NCI-H2029 treated with DMSO at 0.1 percent for 48 hours (cell line): ENCODE data around the gene EYS.
"Not testable (repeated sequence)": the region's sequence is repeated elsewhere in the genome, so short reads cannot be mapped to it uniquely, and the experiment has no call there.

Experiments used
- DNase-seq: peaks from one replicate; lab custom pipeline; 2025; lab: John Stamatoyannopoulos, UW

The EYS gene

DNA sequence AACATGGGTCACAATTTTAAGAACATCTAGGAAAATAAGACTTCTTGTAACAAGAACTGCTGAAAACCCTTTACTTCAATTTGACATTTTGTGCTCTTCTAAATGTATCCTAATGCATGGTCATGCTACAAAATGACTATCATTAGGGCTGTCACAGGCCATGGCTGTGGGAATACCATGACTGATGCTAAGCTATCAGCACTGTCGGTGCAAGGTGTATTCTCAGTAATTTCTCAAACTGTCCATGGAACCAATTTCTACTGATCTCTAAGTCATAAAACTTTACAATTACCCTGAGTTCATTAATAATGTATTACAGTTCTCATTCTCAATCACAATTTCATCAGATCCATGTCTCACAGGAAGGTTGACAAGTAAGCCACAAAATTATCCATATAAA is 625.3 kb downstream of the EYS start:
- no peak for DNase-seq

- DNase-seq: no peak
Measured at GRCh38 chr6:65075705-65076230, 631.3 kb downstream of the EYS start.

DNA sequence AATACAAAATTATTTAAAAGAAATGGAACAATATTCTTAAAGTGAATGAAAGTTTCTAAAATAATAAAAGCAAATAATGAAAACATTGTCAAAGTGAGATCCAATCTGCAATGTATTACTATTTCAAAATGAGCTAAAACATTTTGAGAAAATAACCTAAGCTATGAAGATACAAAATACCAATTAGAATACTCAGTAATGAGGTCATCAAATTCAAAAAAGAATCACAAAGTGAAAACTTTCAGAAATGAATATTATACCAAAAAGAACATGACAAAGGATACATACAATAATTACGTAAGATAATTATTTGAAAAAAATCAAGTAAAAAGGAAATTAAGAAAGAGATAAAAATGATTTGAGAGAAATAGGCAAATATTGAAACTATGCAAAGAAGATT is 634.5 kb downstream of the EYS start:
- DNase-seq: no peak

GRCh38 chr6:65071480-65071879 is 635.5 kb downstream of the EYS start:
- no peak for DNase-seq

- no peak for DNase-seq
Measured at GRCh38 chr6:65064844-65065243, 642.2 kb downstream of the EYS start.

DNA sequence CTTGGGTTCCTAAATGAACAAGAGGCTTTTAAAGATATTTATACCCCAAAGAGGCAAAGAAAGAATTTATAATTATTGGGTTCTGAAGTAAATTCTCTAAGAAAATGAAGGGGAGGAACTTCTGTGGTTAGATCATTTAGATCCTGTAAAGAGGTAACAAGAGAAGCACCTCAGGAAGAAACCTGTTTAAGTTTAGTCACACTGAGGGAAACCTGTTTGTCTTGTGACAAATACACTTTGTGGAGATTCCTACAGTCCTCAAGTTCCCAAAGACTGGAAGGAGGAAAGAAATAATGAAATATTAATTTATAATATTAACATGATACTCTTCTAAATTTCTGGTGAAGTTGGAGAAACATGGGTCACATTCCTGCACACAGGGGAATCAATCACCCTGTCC is 647.5 kb downstream of the EYS start:
- DNase-seq: no peak

DNA sequence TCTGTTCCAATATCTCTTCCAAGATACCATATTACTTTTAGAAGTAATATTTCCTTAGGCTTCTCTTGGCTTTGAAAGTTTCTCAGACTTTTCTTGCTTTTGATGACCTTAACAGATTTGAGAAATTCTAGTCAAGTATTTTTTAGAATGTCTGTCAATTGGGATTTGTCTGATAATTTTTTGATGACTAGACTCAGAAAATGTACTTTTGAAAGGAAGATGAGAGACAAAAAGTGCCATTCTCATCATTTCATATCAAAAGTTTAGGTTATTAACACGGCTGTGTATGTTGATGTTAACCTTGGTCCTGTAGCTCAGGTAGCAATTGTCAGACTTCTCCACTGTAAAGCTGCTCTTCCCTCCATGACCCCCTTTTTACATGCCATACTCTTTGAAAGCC is 651.5 kb downstream of the EYS start:
- DNase-seq: no peak

GRCh38 chr6:65052626-65053025 is 654.4 kb downstream of the EYS start:
- DNase-seq: no peak

DNA sequence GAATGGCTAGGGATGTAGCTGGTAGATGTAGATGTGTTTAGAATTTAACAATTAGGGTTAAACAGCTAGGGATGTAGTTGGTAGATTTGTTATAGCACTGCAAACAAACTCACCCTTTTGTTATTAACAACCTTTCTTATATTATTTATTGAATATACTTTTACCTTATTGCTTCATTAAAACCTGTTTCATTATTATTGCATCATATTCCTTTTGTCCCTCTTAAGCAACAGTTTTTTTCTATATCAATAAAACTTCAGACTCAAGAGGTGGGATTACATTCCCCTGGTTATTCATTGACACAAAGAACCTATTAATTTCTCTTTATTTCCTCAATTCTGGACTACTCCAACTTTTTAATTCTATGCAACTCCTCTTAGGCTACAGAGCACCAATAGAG is 661.2 kb downstream of the EYS start:
- no peak for DNase-seq

DNA sequence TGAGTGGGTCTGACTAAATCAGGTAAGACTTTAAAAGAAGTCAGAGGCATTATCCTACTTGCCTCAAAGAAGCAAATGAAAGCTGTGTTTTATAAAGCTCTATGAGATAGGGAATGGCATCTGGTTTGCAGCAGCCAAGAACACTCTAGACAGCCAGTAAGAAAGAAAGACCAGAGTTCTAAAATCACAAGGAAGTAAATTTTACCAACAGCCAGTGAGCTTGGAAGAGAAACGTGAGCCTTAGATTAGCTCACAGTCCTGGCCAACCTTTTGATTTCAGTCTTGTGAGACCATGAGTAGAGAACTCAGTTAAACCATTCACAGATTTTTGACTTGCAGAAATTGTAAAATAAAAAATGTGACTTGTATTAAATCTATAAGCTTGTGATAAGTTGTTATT is 693.0 kb downstream of the EYS start:
- DNase-seq: no peak

DNA sequence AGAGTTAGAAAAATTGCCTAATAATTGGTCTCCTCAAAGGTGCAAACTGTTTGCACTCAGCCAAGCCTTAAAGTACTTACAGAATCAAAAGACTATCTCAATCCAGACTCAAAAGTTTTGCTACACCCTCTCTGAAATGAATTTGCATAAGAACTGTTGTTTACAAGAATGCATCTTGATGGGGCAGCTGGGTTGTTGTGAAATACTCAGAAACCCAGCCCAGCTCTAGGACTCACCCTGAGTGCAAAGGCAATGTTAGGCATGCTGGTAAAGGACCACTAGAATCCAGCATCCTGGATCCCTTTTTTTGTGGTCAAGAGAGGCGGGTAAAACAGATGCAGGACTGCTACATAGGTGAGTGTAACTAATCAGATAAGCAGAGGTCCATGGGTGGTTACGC is 700.2 kb downstream of the EYS start:
- DNase-seq: no peak

- no peak for DNase-seq
Measured at GRCh38 chr6:65004283-65004682, 702.7 kb downstream of the EYS start.

DNA sequence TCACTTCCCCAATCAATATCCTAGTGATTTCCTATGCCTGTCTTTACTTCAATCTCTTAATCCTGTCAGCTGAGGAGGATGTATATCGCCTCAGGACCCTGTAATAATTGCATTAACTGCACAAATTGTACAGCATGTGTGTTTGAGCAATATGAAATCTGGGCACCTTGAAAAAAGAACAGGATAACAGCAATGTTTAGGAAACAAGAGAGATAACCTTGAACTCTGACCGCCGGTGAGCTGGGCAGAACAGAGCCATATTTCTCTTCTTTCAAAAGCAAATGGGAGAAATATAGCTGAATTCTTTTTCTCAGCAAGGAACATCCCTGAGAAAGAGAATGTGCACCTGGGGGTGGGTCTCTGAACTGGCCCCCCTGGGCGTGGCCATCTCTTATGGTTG is 704.1 kb downstream of the EYS start:
- DNase-seq: not testable (repeated sequence)

DNA sequence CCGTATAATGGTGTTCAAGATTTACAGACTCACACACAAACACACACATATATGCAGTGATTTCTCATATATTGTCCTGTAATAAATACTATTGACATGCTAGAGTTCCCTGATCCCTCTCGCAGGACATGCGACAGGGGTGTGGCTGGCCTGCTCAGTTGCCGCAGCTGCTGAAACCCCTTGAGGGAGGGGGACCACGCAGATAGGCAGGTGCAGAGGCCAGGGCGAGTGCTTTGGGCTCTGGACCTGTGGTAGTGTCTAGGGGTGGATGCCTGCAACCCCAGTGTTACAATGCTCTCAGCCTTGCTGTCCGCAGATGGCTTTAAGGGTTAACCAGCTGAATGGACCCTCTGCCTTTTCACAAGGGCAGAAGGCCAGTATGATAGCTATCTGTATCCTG is 706.2 kb downstream of the EYS start:
- no peak for DNase-seq

GRCh38 chr6:64998204-64998603 is 708.8 kb downstream of the EYS start:
- no peak for DNase-seq

- DNase-seq: no peak
Measured at GRCh38 chr6:64996301-64996700, 710.7 kb downstream of the EYS start.

- DNase-seq: no peak
Measured at GRCh38 chr6:64990652-64991304, 716.2 kb downstream of the EYS start.

DNA sequence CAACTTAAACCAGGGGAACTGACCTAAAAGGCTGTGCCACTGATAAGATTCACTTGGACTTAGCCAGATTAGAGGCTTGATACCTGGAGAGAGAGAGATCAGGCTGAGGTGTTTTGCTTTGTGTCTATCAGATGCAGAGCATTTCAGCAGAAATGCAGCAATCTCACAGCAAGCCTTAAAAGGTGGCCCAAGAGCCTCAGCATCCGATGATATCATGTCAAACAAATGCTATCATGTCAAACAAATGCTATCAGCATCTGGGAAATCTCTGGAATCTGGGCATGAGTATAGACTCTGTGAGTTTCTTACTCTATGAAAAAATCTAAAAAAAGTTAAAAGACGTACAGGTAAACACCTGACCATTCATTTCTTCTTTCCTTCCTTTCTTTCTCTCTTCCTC is 718.9 kb downstream of the EYS start:
- no peak for DNase-seq

- no peak for DNase-seq
Measured at GRCh38 chr6:64987066-64987465, 720.0 kb downstream of the EYS start.

DNA sequence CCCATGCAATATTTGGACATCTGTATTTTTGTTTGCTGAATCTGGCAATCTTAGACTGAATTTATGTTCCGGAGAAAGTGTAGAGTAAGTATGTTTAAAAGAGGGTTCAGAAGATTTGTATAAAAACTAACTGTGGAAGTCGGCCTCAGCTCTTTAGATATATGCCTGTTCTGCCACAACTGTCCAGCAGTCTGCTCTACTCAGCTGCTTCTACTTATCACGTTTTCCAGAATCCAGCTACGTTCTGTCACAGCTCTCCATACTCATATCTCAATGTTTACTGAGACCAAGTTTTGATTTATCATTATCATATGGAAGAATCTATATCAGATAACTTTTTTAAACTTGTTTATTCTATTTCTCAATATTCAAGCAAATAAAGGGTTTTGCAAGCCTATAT is 721.3 kb downstream of the EYS start:
- no peak for DNase-seq

- DNase-seq: no peak
Measured at GRCh38 chr6:64984948-64985347, 722.1 kb downstream of the EYS start.

- DNase-seq: no peak
Measured at GRCh38 chr6:64983089-64983488, 723.9 kb downstream of the EYS start.

- DNase-seq: no peak
Measured at GRCh38 chr6:64973142-64973541, 733.9 kb downstream of the EYS start.

- DNase-seq: no peak
Measured at GRCh38 chr6:64969139-64969538, 737.9 kb downstream of the EYS start.
